ENCODE measurements around the gene ZCCHC14.
A peak's percentile ranks its signal among the peaks of the same experiment; 100 is the strongest.
"Not testable (repeated sequence)": the region's sequence is repeated elsewhere in the genome, so short reads cannot be mapped to it uniquely, and the experiment has no call there.

ZCCHC14 gene

GRCh38 chr16:87497023-87497766, 4.4 kb upstream of the ZCCHC14 start:
- DNase-seq (ENCODE audit: low read depth): not testable (repeated sequence)

GRCh38 chr16:87496447-87496801, 3.6 kb upstream of the ZCCHC14 start:
- no peak for DNase-seq (ENCODE audit: low read depth)

- DNase-seq (ENCODE audit: low read depth): no peak
Measured at GRCh38 chr16:87495578-87496446, 3.0 kb upstream of the ZCCHC14 start.

- DNase-seq (ENCODE audit: low read depth): no peak
Measured at GRCh38 chr16:87493608-87494280, 920 bp upstream of the ZCCHC14 start.

GRCh38 chr16:87492291-87492630, 563 bp downstream of the ZCCHC14 start:
- DNase-seq (ENCODE audit: low read depth): no peak

GRCh38 chr16:87491522-87492290, 1.1 kb downstream of the ZCCHC14 start:
- peak; percentile 36 for DNase-seq (ENCODE audit: low read depth)

GRCh38 chr16:87490799-87491521, 1.9 kb downstream of the ZCCHC14 start:
- DNase-seq (ENCODE audit: low read depth): not testable (repeated sequence)

- DNase-seq (ENCODE audit: low read depth): no peak
Measured at GRCh38 chr16:87490096-87490798, 2.6 kb downstream of the ZCCHC14 start.

GRCh38 chr16:87489434-87490045, 3.3 kb downstream of the ZCCHC14 start:
- DNase-seq (ENCODE audit: low read depth): no peak

GRCh38 chr16:87488960-87489359, 3.9 kb downstream of the ZCCHC14 start:
- DNase-seq (ENCODE audit: low read depth): not testable (repeated sequence)

- DNase-seq (ENCODE audit: low read depth): no peak
Measured at GRCh38 chr16:87487361-87487924, 5.4 kb downstream of the ZCCHC14 start.

- no peak for DNase-seq (ENCODE audit: low read depth)
Measured at GRCh38 chr16:87486713-87487247, 6.0 kb downstream of the ZCCHC14 start.

GRCh38 chr16:87486282-87486681, 6.5 kb downstream of the ZCCHC14 start:
- no peak for DNase-seq (ENCODE audit: low read depth)

- DNase-seq (ENCODE audit: low read depth): not testable (repeated sequence)
Measured at GRCh38 chr16:87485792-87486191, 7.0 kb downstream of the ZCCHC14 start.

- no peak for DNase-seq (ENCODE audit: low read depth)
Measured at GRCh38 chr16:87484487-87485331, 8.1 kb downstream of the ZCCHC14 start.

GRCh38 chr16:87483481-87483880, 9.3 kb downstream of the ZCCHC14 start:
- no peak for DNase-seq (ENCODE audit: low read depth)

GRCh38 chr16:87482670-87483069, 10.2 kb downstream of the ZCCHC14 start:
- DNase-seq (ENCODE audit: low read depth): not testable (repeated sequence)

GRCh38 chr16:87482266-87482665, 10.6 kb downstream of the ZCCHC14 start:
- DNase-seq (ENCODE audit: low read depth): no peak

- not testable (repeated sequence) for DNase-seq (ENCODE audit: low read depth)
Measured at GRCh38 chr16:87481711-87482110, 11.1 kb downstream of the ZCCHC14 start.
